Activated naive CD4-positive, alpha-beta T cell (primary cell): ENCODE data around the gene CDC14A.
"Not testable (repeated sequence)": the region's sequence is repeated elsewhere in the genome, so short reads cannot be mapped to it uniquely, and the experiment has no call there.

Source experiments
- DNase-seq, 4 experiments: peaks; one replicate each; lab custom pipeline; 2025; lab: John Stamatoyannopoulos, UW

CDC14A gene

GRCh38 chr1:100404821-100405220, 52.5 kb downstream of the CDC14A start:
- no peak for DNase-seq

DNA sequence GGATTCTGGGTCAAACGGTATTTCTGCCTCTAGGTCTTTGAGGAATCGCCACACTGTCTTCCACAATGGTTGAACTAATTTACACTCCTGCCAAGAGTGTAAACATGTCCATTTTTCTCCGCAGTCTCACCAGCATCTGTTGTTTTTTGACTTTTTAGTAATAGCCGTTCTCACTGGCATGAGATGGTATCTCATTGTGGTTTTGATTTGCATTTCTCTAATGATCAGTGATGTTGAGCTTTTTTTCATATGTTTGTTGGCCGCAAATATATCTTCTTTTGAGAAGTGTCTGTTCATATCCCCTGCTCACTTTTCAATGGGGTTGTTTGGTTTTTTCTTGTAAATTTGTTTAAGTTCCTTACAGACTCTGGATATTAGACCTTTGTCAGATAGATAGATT, 53.6 kb downstream of the CDC14A start:
- not testable (repeated sequence) for DNase-seq

GRCh38 chr1:100407390-100407789, 55.1 kb downstream of the CDC14A start:
- not testable (repeated sequence) for DNase-seq

DNA sequence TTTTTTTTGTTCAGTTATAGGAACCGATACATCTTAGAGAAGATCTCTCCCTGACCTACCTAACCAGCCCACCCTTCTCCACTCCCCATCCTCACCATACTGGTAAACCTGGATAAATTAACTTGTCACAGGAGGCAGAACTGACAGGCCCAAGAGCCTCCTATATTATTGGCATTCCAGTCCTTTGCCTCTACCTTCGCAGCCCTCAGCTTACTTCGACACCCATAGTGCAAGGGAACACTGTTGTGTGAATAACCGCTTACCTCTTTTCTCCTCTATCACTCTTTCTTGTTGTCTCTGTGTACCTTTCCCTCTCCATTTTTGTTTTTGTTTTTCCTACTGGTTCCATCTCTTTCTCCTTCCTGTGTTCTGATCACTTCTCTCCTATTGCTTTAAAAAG, 58.7 kb downstream of the CDC14A start:
- DNase-seq: no peak

- DNase-seq: no peak
Measured at GRCh38 chr1:100411574-100411973, 59.3 kb downstream of the CDC14A start.

DNA sequence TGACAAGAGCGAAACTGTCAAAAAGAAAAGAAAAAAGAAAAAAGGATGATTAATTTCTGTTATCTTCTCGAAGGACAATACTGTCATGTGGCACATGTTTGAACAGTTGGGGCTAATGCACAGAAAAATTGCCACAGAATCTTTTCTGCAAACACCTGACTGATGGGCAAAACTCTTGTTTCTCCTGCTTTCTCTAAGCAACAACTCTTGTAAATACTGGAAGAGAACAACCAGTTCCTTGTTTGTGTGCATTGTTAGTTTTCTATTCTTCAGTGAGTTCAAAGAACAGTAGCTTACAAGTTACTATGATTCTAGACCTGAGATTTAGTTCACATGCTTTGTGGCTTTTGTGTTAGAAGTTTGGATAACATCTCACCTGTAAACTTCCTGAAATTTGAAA, 60.7 kb downstream of the CDC14A start:
- no peak for DNase-seq

DNA sequence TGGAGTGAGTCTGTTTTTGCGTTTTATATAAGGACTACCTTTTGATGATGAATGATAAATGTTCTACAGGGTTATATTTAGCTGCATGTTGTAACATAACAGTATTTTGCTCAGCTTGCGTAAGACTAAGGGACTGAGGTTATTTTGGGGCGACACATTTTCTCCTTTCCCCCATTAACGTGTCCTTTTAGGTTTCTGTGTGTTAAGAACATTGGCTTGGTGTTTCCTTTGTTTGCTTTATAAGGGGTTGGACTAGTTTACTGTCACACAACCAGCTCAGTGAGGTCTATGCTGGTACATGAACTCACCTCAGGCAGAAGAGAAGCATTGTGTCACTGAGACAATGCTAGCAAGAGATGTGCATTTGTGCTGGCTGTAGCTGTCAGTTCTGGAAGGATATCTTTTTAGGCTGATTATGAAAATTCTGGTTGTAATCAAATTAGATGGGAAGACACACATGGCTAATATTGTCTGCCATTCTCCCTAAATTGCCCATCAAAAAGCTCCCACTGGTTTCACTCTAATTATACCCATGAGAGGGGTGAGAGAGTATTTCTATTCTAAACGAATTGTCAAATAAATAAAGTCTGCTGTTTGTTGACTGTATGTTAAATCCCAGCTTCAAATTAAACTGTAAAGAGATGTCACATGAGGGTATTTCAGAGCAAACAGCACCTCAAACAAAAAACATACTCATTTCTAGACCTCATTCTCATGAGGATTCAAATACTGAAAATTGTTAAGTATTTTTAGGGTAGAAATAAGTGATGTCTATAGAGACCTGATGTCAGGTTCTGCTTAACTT, 62.6 kb downstream of the CDC14A start:
- DNase-seq: no peak

DNA sequence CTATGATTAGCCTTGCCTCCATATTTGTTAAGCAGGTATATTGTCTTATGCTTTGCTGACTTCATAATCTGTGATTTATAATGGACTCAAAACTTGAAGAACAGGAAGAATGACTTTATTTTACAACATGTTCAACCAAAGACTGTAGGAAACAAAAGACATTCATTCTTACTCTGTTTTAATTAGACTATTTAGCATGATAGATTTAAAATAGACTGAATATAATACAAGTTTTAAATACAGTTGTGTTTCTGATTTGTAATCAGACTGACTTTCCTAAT, 63.1 kb downstream of the CDC14A start:
- DNase-seq: no peak

- DNase-seq: no peak
Measured at GRCh38 chr1:100419072-100419471, 66.8 kb downstream of the CDC14A start.

DNA sequence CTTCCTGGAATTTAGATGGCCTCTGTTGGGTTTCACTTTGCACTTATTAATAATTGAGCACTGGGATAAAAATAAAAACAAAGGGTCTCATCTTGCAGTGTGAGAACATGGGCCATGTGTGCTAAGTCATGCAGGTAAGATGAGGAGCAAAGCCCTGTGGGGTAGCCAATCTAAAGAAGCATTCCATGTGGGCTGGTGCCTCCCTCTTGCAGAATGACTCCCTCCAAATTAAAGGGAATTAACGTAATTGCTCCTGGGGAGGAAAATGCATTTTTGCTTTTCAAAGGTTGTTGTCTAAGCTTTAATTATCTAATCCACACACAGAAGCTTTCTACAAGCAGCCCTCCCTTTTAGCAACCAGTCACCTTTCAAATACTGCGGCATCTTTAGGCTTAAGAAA, 69.8 kb downstream of the CDC14A start:
- no peak for DNase-seq

GRCh38 chr1:100423832-100424337, 71.6 kb downstream of the CDC14A start:
- no peak for DNase-seq

GRCh38 chr1:100428160-100428559, 75.9 kb downstream of the CDC14A start:
- DNase-seq: no peak

GRCh38 chr1:100430325-100430756, 78.0 kb downstream of the CDC14A start:
- no peak for DNase-seq

DNA sequence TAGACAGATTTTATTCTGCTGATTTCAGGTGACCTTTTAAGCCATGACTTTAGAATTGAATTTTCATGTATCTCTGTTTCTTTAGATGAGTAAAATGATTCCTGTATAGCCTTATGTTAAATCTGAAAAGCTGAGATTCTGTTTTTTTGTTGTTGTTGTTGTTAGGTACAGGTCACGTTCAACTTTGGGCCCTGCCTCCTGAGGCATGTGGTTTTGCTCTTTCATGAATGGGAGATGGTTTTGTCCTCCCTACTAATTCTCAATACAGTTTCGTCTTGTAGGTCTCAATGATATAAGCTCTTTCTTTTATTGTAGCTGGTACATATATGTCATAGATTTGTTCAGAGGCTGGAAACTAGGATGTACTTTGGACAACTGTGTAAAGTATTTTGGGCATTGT, 79.6 kb downstream of the CDC14A start:
- DNase-seq: no peak

GRCh38 chr1:100433563-100433962, 81.3 kb downstream of the CDC14A start:
- no peak for DNase-seq

DNA sequence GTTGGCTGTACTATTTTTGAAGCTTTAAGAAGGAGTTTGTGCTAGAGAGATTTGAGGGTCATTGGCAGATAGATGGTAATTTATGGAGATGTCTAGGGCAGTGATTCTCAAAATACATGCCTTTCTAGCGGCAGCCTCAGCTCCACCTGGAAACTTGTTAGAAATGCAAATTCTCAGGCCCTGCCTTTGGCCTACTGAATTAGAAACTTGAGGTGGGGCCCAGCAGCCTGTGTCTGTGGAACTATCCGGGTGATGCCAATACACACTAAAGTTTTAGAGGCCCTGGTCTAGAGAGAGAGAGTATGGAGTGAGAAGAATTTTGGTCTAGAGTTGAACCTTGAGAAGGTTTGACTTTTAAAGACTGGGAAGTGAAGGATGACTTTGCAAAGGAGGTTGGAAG, 82.5 kb downstream of the CDC14A start:
- no peak for DNase-seq

DNA sequence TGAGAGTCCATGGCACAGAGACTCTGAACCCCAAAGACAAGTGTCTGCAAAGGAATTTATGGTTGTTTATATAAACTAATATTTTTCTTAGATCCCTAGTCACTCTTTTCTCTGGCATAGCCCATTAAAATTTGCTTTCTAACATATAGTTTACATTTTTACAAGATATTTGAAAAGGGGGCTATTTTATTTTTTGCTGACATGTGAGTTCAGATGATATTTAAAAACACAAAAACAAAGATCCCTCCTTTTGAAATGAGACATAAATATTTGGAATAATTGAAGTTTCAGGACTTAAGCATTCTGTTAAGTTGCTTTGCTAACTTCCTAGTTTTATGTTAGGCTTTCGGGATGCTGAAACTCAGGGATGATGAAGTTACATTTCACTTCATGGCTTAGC, 86.1 kb downstream of the CDC14A start:
- no peak for DNase-seq

DNA sequence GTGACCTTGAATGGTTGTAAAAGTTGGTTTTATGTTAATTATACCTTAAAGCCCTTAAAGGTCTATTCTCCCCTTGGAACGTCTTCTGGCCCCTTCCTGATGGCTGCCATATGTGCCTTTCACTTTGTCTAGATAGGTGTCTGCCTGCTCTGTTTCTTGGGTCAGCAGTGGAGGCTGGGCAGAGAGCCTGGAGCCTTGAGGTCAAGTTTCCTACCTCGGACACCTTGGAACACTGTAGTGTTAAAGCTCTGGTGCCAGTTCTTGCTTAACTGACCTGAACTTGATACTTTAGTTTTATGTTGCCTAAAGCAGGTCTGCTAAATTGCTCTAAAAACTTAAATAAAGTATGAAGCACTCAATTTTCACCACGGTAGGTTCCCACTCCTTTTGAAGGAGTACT, 86.5 kb downstream of the CDC14A start:
- DNase-seq: no peak

GRCh38 chr1:100440075-100440809, 87.9 kb downstream of the CDC14A start:
- DNase-seq: peak in 2 of 4 experiments; percentile 36 to 56

DNA sequence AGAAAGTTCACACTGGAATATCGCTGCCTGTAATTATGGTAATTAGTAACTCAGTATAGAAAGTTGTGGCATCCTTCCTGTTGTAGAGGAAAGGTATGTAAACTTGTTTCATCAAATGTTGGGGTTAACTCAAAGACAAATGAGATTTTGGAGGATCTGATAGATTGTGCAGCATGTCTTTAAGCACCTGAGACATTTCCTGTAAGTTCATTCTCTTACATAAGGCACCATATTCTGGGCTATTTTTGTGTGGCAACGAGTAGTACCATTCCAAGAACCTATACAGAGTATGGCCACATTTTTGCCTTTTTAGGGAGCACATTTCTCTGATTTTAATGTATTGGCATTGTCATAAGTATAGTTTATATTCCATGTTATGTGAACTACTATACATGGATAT, 88.8 kb downstream of the CDC14A start:
- DNase-seq: no peak

DNA sequence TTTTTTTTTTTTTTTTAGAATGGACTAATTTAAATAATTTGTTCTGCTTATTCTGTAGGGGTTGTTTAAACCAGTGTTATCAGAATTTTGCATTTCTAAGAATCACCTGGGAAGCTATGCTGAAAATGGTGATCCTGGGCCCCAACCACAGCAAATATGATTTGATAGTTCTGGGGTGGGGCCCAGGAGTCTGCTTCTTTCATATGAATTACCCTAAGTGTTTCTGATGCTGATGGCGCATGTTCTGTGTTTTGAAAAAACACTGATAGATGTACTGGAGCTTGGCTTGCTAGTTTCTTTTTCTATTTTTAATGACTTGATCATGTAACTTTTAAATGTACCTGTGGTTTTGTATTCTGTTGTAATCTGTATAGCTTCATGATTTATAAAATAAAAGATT, 89.3 kb downstream of the CDC14A start:
- DNase-seq: no peak

GRCh38 chr1:100443811-100444571, 91.7 kb downstream of the CDC14A start:
- no peak for DNase-seq

GRCh38 chr1:100445565-100445964, 93.3 kb downstream of the CDC14A start:
- DNase-seq: no peak
